Measurements from ENCODE around the gene YY2. TPM values are rescaled to one million over a fixed set of nuclear protein-coding genes. Genes with fewer than 3 reads are reported as not detected.
"Not testable (repeated sequence)": the region's sequence is repeated elsewhere in the genome, so short reads cannot be mapped to it uniquely, and the experiment has no call there.

YY2 gene
- total RNA-seq, 1 donor from 2014 or later: 1.5 TPM

GRCh38 chrX:21816136-21816535 is 39.7 kb upstream of the YY2 start:
- no peak overlapping the region for H3K4me3 Mint-ChIP-seq
- H3K4me1 Mint-ChIP-seq: peaks cover 29% of the 10 kb centered on the region
- no peak overlapping the region for H3K27ac Mint-ChIP-seq (ENCODE audit: unreplicated experiment)
- peaks cover 4% of the 10 kb centered on the region for H3K9me3 Mint-ChIP-seq
- no peak for TF ChIP-seq CTCF (conservative IDR thresholded peaks at IDR 0.05)
- no peaks in the 10 kb centered on the region for H3K36me3 Mint-ChIP-seq (ENCODE audit: low read depth)
- DNase-seq (ENCODE audit: low read depth, low spot score): no peak
- no peaks in the 10 kb centered on the region for H3K27me3 Mint-ChIP-seq (ENCODE audit: low read depth)

GRCh38 chrX:21820170-21820569 is 35.6 kb upstream of the YY2 start:
- peaks cover 10% of the 10 kb centered on the region for H3K4me1 Mint-ChIP-seq
- H3K27ac Mint-ChIP-seq (ENCODE audit: unreplicated experiment); DNase-seq (ENCODE audit: low read depth, low spot score): not testable (repeated sequence)

GRCh38 chrX:21821875-21822274 is 33.9 kb upstream of the YY2 start:
- TF ChIP-seq CTCF (conservative IDR thresholded peaks at IDR 0.05): no peak

More at GRCh38 chrX:21820170-21820569, 35.6 kb upstream of the YY2 start:
- H3K9me3 Mint-ChIP-seq; H3K36me3 Mint-ChIP-seq (ENCODE audit: low read depth); H3K4me3 Mint-ChIP-seq; H3K27me3 Mint-ChIP-seq (ENCODE audit: low read depth): not testable (repeated sequence)

GRCh38 chrX:21831496-21831895 is 24.3 kb upstream of the YY2 start:
- Mint-ChIP-seq H3K4me3 (no peak overlapping the region), H3K36me3 (ENCODE audit: low read depth) (no peaks in the 10 kb centered on the region), H3K27ac (ENCODE audit: unreplicated experiment) (no peak overlapping the region), H3K4me1 (no peaks in the 10 kb centered on the region), H3K9me3 (no peaks in the 10 kb centered on the region), H3K27me3 (ENCODE audit: low read depth) (no peaks in the 10 kb centered on the region)
- DNase-seq (ENCODE audit: low read depth, low spot score): no peak
- no peak for TF ChIP-seq CTCF (conservative IDR thresholded peaks at IDR 0.05)

More at GRCh38 chrX:21821875-21822274, 33.9 kb upstream of the YY2 start:
- DNase-seq (ENCODE audit: low read depth, low spot score): no peak
- Mint-ChIP-seq H3K4me3 (no peak overlapping the region), H3K36me3 (ENCODE audit: low read depth) (no peaks in the 10 kb centered on the region), H3K4me1 (peaks cover 6% of the 10 kb centered on the region), H3K27ac (ENCODE audit: unreplicated experiment) (no peak overlapping the region), H3K9me3 (no peaks in the 10 kb centered on the region), H3K27me3 (ENCODE audit: low read depth) (no peaks in the 10 kb centered on the region)

GRCh38 chrX:21837056-21837455 is 18.7 kb upstream of the YY2 start:
- H3K9me3 Mint-ChIP-seq: no peaks in the 10 kb centered on the region
- peaks cover 6% of the 10 kb centered on the region for H3K4me1 Mint-ChIP-seq
- peak overlapping the region; percentile 5 for H3K4me3 Mint-ChIP-seq
- H3K36me3 Mint-ChIP-seq (ENCODE audit: low read depth): no peaks in the 10 kb centered on the region
- no peaks in the 10 kb centered on the region for H3K27me3 Mint-ChIP-seq (ENCODE audit: low read depth)
- no peak overlapping the region for H3K27ac Mint-ChIP-seq (ENCODE audit: unreplicated experiment)
- no peak for TF ChIP-seq CTCF (conservative IDR thresholded peaks at IDR 0.05)
- DNase-seq (ENCODE audit: low read depth, low spot score): no peak

GRCh38 chrX:21838937-21839333 is 16.9 kb upstream of the YY2 start:
- H3K36me3 Mint-ChIP-seq (ENCODE audit: low read depth): no peaks in the 10 kb centered on the region
- H3K4me1 Mint-ChIP-seq: peaks cover 6% of the 10 kb centered on the region
- H3K27ac Mint-ChIP-seq (ENCODE audit: unreplicated experiment): no peak overlapping the region
- TF ChIP-seq CTCF (conservative IDR thresholded peaks at IDR 0.05): no peak
- peak overlapping the region; percentile 96 for H3K4me3 Mint-ChIP-seq
- H3K9me3 Mint-ChIP-seq: no peaks in the 10 kb centered on the region
- DNase-seq (ENCODE audit: low read depth, low spot score): no peak
- no peaks in the 10 kb centered on the region for H3K27me3 Mint-ChIP-seq (ENCODE audit: low read depth)
